ENCODE results near the gene DLGAP1. TPM values are rescaled to one million over a fixed set of nuclear protein-coding genes. Genes with fewer than 3 reads are reported as not detected.

The DLGAP1 gene
- total RNA-seq, 1 experiment from 2014 or later, result 0.07 TPM

GRCh38 chr18:3892152-3892551 lies 563.0 kb downstream of the DLGAP1 start:
- Mint-ChIP-seq H3K27me3 (ENCODE audit: insufficient read depth, unreplicated experiment) (no peaks in the 10 kb centered on the region), H3K9me3 (ENCODE audit: unreplicated experiment) (no peaks in the 10 kb centered on the region), H3K36me3 (ENCODE audit: insufficient read depth, unreplicated experiment) (no peaks in the 10 kb centered on the region), H3K27ac (ENCODE audit: unreplicated experiment) (no peak overlapping the region), H3K4me1 (ENCODE audit: low read depth, unreplicated experiment) (peaks cover 4% of the 10 kb centered on the region), H3K4me3 (ENCODE audit: unreplicated experiment) (no peak overlapping the region)
- Histone ChIP-seq H3K4me3 (ENCODE audit: low read depth, low read length) (no peak overlapping the region), H3K9me3 (no peaks in the 10 kb centered on the region), H3K27me3 (replicated peaks; ENCODE audit: control insufficient read depth, insufficient read depth, low read length) (no peaks in the 10 kb centered on the region), H3K4me1 (peaks cover 8% of the 10 kb centered on the region), H3K36me3 (ENCODE audit: control insufficient read depth, insufficient read depth, low read length) (no peaks in the 10 kb centered on the region)
- CTCF ChIA-PET, result no interaction called here
- POLR2A ChIA-PET, result no interaction called here
- BruUV-seq (replicated peaks), result no TSS peak
- TF ChIP-seq CTCF (IDR thresholded peaks at IDR 0.05; ENCODE audit: insufficient read depth in 1 of 2, low read depth in 1 of 2, low read length in 1 of 2, severe bottlenecking in 1 of 2, unreplicated experiment in 1 of 2), result no peak
- no peak for DNase-seq
- intact Hi-C loops (cut with micrococcal nuclease; ENCODE audit: unreplicated experiment), result no loop called here

DNA sequence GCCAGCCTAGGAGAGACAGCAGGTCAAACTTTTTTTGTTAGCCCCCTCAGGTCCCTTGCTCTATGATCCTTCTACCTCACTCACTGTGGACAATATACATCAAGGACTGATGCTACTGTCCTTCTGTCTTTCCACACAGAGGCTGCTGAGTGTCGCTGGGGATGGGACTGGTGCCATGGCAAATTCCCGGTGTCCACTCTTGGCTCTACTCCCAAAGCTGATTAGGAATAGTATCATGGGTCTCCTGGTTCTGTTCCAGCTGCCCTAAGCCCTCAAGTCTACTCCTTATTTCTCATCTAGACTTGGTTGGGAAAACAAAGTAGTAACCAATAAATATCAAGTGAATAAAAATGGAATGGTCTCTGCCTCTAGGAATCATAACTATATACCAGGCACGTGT lies 563.9 kb downstream of the DLGAP1 start:
- intact Hi-C loops (cut with micrococcal nuclease; ENCODE audit: unreplicated experiment), result no loop called here
- Mint-ChIP-seq H3K4me1 (ENCODE audit: low read depth, unreplicated experiment) (peaks cover 12% of the 10 kb centered on the region), H3K4me3 (ENCODE audit: unreplicated experiment) (no peak overlapping the region), H3K27me3 (ENCODE audit: insufficient read depth, unreplicated experiment) (no peaks in the 10 kb centered on the region), H3K27ac (ENCODE audit: unreplicated experiment) (no peak overlapping the region), H3K9me3 (ENCODE audit: unreplicated experiment) (no peaks in the 10 kb centered on the region), H3K36me3 (ENCODE audit: insufficient read depth, unreplicated experiment) (no peaks in the 10 kb centered on the region)
- peaks cover 15% of the 10 kb centered on the region for H3K4me1 ChIP-seq
- H3K27me3 ChIP-seq (replicated peaks; ENCODE audit: control insufficient read depth, insufficient read depth, low read length), result no peaks in the 10 kb centered on the region
- TF ChIP-seq CTCF (IDR thresholded peaks at IDR 0.05; ENCODE audit: insufficient read depth in 1 of 2, low read depth in 1 of 2, low read length in 1 of 2, severe bottlenecking in 1 of 2, unreplicated experiment in 1 of 2), result no peak
- no peak for DNase-seq
- no TSS peak for BruUV-seq (replicated peaks)
- H3K9me3 ChIP-seq, result no peaks in the 10 kb centered on the region
- ChIA-PET CTCF (no interaction called here), POLR2A (no interaction called here)
- H3K36me3 ChIP-seq (ENCODE audit: control insufficient read depth, insufficient read depth, low read length), result no peaks in the 10 kb centered on the region
- no peak overlapping the region for H3K4me3 ChIP-seq (ENCODE audit: low read depth, low read length)

GRCh38 chr18:3889803-3890202 lies 565.3 kb downstream of the DLGAP1 start:
- Histone ChIP-seq H3K36me3 (ENCODE audit: control insufficient read depth, insufficient read depth, low read length) (no peaks in the 10 kb centered on the region), H3K4me3 (ENCODE audit: low read depth, low read length) (no peak overlapping the region), H3K9me3 (no peaks in the 10 kb centered on the region), H3K27me3 (replicated peaks; ENCODE audit: control insufficient read depth, insufficient read depth, low read length) (no peaks in the 10 kb centered on the region), H3K4me1 (peaks cover 19% of the 10 kb centered on the region)
- BruUV-seq (replicated peaks), result no TSS peak
- ChIA-PET POLR2A (no interaction called here), CTCF (no interaction called here)
- no peak for TF ChIP-seq CTCF (IDR thresholded peaks at IDR 0.05; ENCODE audit: insufficient read depth in 1 of 2, low read depth in 1 of 2, low read length in 1 of 2, severe bottlenecking in 1 of 2, unreplicated experiment in 1 of 2)
- H3K4me1 Mint-ChIP-seq (ENCODE audit: low read depth, unreplicated experiment), result peaks cover 20% of the 10 kb centered on the region
- H3K27ac Mint-ChIP-seq (ENCODE audit: unreplicated experiment), result no peak overlapping the region
- no peak for DNase-seq
- H3K27me3 Mint-ChIP-seq (ENCODE audit: insufficient read depth, unreplicated experiment), result no peaks in the 10 kb centered on the region
- intact Hi-C loops (cut with micrococcal nuclease; ENCODE audit: unreplicated experiment), result loop anchor here (10.0 kb wide), 1 partner anchor 55 kb away; no protein-coding TSS in a partner anchor
- no peak overlapping the region for H3K4me3 Mint-ChIP-seq (ENCODE audit: unreplicated experiment)
- no peaks in the 10 kb centered on the region for H3K9me3 Mint-ChIP-seq (ENCODE audit: unreplicated experiment)
- no peaks in the 10 kb centered on the region for H3K36me3 Mint-ChIP-seq (ENCODE audit: insufficient read depth, unreplicated experiment)

Data from Caco-2 (cell line).